ENCODE data around the gene MGRN1.

MGRN1 gene

DNA sequence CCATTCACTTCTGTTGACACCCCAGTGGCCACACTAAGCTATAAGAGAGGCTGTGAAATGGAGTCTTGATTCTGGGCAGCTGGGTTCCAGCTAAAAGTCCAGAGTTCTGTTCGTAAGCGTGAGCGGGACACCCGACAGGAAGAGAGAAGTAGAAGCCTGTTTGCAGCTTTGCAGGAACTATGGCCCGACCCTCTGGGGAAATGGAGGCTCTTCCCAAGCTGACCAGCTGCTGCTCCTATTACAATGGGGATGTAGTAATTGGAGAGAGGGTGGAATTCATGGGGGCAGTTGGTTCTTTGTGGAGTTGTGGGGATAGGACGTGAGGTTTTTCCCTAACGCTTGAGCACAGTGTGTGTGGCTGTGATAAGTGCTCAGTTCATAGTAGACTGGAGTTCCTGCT lies 38.3 kb upstream of the MGRN1 start:
- no peak for DNase-seq (ENCODE audit: low read depth)
- TF ChIP-seq, protein P1, sequence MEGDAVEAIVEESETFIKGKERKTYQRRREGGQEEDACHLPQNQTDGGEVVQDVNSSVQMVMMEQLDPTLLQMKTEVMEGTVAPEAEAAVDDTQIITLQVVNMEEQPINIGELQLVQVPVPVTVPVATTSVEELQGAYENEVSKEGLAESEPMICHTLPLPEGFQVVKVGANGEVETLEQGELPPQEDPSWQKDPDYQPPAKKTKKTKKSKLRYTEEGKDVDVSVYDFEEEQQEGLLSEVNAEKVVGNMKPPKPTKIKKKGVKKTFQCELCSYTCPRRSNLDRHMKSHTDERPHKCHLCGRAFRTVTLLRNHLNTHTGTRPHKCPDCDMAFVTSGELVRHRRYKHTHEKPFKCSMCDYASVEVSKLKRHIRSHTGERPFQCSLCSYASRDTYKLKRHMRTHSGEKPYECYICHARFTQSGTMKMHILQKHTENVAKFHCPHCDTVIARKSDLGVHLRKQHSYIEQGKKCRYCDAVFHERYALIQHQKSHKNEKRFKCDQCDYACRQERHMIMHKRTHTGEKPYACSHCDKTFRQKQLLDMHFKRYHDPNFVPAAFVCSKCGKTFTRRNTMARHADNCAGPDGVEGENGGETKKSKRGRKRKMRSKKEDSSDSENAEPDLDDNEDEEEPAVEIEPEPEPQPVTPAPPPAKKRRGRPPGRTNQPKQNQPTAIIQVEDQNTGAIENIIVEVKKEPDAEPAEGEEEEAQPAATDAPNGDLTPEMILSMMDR (IDR thresholded peaks at IDR 0.05; ENCODE audit: control insufficient read depth, insufficient read depth, low read depth, low read length, missing control alignments), result no peak
- no peak overlapping the region for H3K4me3 ChIP-seq (ENCODE audit: control insufficient read depth, low read depth, low read length)

DNA sequence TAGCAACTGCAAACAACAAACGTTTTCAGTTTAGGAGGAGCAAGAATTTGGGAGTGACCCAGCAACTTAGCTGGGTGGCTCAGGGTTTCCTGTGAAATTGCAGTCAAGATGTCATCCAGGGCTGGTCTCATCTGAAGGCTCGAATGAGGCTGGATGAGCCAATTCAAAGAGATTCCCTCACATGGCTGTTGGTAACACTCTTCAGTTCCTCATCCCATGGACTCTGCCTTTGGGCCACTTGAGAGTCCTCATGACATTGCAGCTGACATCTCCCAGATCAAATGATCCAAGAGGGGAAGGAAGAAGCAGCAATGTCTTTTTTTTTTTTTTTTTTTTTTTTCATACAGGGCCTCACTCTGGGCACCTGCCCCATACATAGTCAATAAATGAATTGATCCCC lies 36.2 kb upstream of the MGRN1 start:
- no peak overlapping the region for H3K4me3 ChIP-seq (ENCODE audit: control insufficient read depth, low read depth, low read length)
- DNase-seq (ENCODE audit: low read depth), result no peak
- TF ChIP-seq, protein P1 (IDR thresholded peaks at IDR 0.05; ENCODE audit: control insufficient read depth, insufficient read depth, low read depth, low read length, missing control alignments), result no peak

DNA sequence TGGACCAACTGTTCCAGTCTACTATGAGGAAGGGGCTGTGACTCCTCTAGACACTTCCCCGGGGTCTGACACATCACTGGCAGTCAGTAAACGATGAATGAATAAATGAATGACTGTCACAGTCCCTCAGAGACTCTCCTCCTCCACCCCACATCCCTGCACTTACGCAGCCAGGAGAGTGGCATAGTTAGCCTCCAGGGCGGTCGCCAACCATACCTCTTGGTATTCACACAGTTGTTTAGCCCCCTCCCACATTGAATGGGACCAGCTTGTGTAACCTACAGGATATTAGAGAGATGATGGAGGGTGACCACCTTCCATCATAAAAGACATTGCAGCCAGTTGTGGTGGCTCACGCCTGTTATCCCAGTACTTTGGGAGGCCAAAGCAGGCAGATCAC lies 35.7 kb upstream of the MGRN1 start:
- H3K4me3 ChIP-seq (ENCODE audit: control insufficient read depth, low read depth, low read length), result no peak overlapping the region
- TF ChIP-seq, protein P1 (IDR thresholded peaks at IDR 0.05; ENCODE audit: control insufficient read depth, insufficient read depth, low read depth, low read length, missing control alignments), result no peak
- no peak for DNase-seq (ENCODE audit: low read depth)

DNA sequence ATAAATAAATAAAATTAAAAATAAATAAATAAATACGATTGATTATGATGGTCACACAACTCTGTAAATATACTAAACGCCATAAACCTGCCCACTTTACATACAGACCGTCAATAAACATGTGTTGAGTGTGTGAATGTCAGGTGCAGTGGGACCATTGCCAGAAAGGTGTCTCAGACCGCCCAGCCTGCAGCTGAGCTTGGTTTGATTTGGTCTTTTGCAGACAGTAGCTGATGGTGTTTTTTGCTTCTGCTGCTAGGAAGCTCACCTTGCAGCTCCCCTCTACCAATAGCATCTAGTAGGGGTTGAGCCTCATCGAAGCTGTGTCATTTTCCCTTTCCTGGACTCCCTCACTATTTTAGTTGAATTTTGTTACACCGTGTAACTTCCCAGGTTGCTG lies 33.4 kb upstream of the MGRN1 start:
- TF ChIP-seq, protein P1 (IDR thresholded peaks at IDR 0.05; ENCODE audit: control insufficient read depth, insufficient read depth, low read depth, low read length, missing control alignments), result no peak
- H3K4me3 ChIP-seq (ENCODE audit: control insufficient read depth, low read depth, low read length), result no peak overlapping the region
- DNase-seq (ENCODE audit: low read depth), result no peak

DNA sequence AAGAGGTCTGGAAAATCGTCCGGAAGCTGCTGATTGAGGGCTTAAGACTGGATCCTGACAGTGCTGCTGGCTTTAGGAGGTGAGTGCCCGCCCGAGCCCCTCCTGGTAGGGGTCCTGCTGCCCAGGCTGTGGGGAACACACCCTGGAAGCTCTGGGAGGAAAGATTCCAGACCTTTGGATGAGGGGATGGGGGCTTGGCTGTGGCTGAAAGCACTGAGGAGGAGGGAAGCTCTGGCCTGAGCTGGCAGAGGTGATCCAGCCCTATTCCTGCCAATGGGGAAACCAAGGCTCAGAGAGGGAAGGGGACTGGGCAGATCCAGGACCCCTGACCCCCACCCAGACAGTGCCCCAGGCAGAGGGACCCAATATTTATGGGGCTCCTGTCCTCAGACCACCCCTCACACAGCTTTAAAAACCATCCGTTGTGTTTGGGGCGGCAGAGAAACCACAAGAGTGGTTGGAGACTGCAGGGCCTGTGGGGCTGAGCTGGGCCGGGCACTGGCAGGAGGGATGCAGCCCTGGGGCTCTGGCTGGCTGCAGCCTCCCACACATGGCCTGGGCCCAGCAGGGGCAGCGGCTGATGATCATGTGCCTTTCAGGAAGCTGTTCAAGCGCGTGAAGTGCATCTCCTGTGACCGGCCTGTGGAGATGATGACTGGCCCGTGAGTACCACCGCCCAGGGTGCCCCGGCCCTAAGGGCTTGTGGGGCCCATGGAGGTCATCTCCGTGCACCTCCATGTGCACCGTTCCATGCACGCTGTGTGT lies 32.7 kb upstream of the MGRN1 start:
- no peak overlapping the region for H3K4me3 ChIP-seq (ENCODE audit: control insufficient read depth, low read depth, low read length)
- no peak for DNase-seq (ENCODE audit: low read depth)
- TF ChIP-seq, protein P1 (IDR thresholded peaks at IDR 0.05; ENCODE audit: control insufficient read depth, insufficient read depth, low read depth, low read length, missing control alignments), result no peak

DNA sequence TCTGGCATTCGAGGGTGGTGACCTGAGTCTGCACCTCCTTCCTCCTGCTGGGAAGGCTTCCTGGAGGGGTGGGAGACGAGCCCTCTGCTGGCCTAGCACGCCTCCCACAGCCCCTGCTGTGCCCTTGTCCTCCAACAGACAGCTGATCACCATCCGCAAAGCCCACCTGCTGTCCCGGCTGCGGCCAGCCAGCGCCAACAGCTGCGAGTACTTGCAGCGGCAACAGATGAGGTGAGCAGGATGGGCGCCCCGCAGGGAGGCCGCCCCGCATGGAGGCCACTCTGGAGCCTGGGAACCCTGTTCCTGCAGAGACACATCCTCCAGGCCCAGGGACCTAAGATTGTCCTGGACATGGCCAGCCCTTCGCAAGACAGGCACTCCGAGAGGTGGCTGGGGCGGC lies 31.5 kb upstream of the MGRN1 start:
- no peak for DNase-seq (ENCODE audit: low read depth)
- H3K4me3 ChIP-seq (ENCODE audit: control insufficient read depth, low read depth, low read length), result no peak overlapping the region
- TF ChIP-seq, protein P1 (IDR thresholded peaks at IDR 0.05; ENCODE audit: control insufficient read depth, insufficient read depth, low read depth, low read length, missing control alignments), result no peak
